GM13976 (cell line): ENCODE measurements around the gene TMEM39A.

ENCODE experiments used
- DNase-seq: peaks from one replicate; pipeline ENCODE4 v3.0.0; 2012; ENCODE audit warnings: low spot score
- in situ Hi-C: fragments of 300-500 bp; cut with MboI; formaldehyde crosslinking; loops from one replicate; pipeline ENCODE4 v1.12.0; 2022; ENCODE audit warnings: low sequenced_read_pairs, mixed read lengths, inconsistent platforms; ENCODE audit not compliant: unreplicated experiment
- TF ChIP-seq, protein P1 (sequence below): IDR thresholded peaks from 2 replicates; pipeline ENCODE4 v1.5.1; 2012; ENCODE audit warnings: borderline replicate concordance, mild to moderate bottlenecking; ENCODE audit not compliant: insufficient read depth; ENCODE audit errors: extremely low read depth, missing control alignments, control extremely low read depth

The TMEM39A gene, protein sequence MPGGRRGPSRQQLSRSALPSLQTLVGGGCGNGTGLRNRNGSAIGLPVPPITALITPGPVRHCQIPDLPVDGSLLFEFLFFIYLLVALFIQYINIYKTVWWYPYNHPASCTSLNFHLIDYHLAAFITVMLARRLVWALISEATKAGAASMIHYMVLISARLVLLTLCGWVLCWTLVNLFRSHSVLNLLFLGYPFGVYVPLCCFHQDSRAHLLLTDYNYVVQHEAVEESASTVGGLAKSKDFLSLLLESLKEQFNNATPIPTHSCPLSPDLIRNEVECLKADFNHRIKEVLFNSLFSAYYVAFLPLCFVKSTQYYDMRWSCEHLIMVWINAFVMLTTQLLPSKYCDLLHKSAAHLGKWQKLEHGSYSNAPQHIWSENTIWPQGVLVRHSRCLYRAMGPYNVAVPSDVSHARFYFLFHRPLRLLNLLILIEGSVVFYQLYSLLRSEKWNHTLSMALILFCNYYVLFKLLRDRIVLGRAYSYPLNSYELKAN

DNA sequence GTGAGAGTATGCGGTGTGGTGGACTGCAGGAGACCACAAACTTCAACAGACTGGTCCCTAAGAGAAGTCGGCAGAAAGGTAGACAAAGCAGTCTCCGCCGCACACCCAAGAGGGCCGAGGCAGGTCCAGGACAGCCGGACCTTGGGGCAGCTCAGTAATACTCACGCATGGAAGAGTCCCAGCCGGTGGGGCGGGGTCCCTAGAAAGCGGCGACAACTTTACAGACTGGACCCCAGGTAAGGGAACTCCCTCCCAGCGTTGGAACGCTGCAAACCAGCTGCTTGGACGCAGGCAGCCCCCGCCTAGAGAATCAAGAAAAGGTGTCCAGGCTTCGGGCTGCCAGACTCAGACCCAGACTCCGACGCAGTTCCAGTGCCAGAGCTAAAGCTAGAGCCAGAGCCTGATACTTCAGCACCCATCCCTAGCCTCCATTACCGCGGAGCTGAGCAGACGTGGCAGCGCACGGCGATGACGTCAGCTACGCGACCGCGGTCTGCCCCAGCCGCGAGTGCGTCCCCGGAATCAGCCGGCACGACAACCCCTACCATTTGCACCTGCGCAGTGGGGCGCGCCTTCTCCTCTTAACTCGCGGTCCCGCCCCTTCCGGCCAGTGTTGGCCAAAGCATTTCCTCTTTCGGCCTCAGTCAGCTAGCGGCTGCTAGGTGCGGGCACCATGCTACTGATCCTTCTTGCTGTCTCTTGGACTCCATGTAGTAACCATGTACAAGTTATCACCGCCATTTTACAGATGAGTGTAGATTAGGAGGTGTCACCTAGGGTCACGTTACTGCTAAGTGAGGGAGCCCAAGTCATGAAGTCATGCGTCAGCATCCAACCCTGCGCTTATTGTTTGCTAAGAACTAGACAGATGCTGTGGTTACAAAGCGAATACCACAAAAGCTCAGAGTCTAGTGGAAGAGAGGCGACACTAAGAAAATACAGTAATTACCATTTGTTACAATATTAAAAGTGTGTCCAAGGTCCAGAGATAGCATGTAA lies at the start of gene TMEM39A:
TMEM39A (minus strand) TSS at position 445 of the 999 bp plus-strand sequence. CDS start 1,541 bp downstream, outside the sequence.
- DNase-seq: peak; percentile 99
- in situ Hi-C loops: no loop called here
- TF ChIP-seq, protein P1, sequence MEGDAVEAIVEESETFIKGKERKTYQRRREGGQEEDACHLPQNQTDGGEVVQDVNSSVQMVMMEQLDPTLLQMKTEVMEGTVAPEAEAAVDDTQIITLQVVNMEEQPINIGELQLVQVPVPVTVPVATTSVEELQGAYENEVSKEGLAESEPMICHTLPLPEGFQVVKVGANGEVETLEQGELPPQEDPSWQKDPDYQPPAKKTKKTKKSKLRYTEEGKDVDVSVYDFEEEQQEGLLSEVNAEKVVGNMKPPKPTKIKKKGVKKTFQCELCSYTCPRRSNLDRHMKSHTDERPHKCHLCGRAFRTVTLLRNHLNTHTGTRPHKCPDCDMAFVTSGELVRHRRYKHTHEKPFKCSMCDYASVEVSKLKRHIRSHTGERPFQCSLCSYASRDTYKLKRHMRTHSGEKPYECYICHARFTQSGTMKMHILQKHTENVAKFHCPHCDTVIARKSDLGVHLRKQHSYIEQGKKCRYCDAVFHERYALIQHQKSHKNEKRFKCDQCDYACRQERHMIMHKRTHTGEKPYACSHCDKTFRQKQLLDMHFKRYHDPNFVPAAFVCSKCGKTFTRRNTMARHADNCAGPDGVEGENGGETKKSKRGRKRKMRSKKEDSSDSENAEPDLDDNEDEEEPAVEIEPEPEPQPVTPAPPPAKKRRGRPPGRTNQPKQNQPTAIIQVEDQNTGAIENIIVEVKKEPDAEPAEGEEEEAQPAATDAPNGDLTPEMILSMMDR: no peak

DNA sequence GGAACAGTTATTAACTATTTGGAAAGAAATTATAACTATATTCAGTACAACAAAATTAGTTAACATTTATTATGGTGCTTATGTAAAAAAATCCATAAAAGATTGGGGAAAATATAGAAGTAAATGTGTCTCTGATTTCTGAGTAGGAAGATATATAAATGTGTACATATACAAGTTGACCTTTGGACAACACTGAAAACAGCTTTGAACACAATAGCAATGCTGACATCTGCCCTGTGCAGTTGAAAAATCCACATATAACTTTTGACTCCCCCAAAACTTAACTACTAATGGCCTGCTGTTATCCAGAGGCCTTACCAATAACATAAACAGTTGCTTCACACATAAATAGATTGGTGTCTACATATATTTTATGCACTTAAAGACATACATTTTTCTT lies 47.3 kb upstream of the TMEM39A start:
- TF ChIP-seq, protein P1: no peak
- no peak for DNase-seq
- in situ Hi-C loops: no loop called here

DNA sequence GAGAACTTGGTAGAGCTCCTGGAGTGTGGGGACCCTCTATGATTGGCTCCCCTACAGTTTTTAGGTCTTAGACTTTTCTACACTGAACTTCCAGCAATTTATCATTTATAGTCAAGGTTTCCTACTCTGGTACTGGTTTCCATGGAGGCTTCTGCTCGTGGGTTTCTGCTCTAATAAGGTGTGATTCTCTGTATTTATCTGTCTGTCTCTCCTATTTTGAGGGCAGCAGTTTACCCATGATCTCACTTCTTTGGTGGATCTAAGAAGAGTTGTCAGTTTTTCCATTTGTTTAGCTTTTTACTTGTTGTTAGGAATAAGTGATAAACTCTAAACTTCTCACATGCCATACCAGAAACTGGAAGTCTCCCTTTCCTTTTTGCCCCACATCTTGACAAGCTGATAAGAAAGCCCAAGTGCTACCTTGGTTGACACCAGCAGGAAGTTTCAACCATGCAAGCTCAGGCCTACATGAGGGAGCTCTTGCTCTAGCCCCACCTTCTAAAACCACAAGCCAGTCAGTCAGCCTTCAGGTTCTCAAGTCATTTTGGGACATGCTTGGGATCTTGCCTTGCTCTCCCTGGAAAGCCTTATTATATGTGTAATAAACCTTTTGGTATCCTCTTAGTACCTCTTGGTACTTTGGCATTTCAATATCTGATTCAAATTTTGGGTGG lies 44.9 kb upstream of the TMEM39A start:
- peak; percentile 25 for DNase-seq
- in situ Hi-C loops: no loop called here

DNA sequence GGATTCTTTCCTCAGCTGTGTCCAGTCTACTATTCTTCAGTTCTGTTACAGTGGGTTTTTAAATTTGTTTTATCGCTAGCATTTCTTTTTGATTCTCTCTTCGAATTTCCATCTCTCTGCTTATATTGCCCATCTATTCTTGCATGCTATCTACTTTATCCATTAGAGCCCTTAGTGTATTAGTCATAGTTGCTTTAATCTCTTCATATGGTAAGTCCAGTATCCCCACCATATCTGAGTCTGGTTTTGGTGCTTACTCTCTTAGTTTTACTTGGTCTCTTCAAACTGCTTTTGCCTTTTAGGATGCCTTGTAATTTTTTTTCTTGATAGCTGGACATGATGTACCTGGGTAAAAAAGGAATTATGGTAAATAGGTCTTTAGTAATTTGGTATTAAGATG lies 44.0 kb upstream of the TMEM39A start:
- in situ Hi-C loops: no loop called here
- DNase-seq: no peak
- TF ChIP-seq, protein P1: no peak

More for the DNA sequence above, 44.9 kb upstream of the TMEM39A start:
- TF ChIP-seq, protein P1: no peak

DNA sequence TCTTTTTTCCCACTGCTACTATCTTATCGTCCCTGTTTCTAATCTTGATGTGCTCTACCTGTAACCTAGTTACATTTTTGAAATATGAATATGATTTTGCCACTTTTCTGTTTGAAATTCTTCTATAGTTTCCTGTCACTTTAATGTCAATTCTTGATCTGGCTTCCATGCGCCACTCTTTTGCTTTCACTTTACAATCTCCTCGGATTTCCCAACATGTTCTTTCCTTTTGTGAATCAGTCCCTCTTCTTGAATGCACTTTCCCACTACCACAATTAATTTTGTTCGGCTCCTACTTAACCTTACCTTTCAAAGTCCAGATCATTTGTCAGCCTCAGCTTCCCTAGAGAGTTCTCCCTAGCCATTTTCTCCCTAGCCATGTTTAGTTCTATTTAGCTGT lies 43.2 kb upstream of the TMEM39A start:
- TF ChIP-seq, protein P1: no peak
- in situ Hi-C loops: no loop called here

DNA sequence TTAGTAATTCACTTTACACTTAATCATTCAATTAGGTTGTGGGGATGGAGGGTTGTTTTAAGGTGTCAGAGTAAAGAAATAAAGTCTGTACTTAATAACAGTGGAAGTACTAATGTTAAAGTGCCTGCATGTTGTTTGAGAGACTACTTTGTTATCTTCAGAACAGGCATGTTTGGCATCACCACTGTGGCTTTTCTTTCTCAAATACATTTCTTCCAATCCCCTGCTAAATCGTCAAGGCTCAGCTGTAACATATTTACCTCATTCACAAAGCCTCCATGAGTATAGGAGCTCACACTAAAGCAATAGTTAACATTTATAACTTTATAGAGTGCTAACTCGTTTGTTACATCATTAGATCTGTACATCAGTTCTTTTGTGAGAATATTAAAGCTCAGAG lies 37.5 kb upstream of the TMEM39A start:
- TF ChIP-seq, protein P1: no peak
- no peak for DNase-seq
- in situ Hi-C loops: no loop called here

More for the DNA sequence above, 43.2 kb upstream of the TMEM39A start:
- no peak for DNase-seq
